ENCODE data around the gene MITF.

The MITF gene, protein sequence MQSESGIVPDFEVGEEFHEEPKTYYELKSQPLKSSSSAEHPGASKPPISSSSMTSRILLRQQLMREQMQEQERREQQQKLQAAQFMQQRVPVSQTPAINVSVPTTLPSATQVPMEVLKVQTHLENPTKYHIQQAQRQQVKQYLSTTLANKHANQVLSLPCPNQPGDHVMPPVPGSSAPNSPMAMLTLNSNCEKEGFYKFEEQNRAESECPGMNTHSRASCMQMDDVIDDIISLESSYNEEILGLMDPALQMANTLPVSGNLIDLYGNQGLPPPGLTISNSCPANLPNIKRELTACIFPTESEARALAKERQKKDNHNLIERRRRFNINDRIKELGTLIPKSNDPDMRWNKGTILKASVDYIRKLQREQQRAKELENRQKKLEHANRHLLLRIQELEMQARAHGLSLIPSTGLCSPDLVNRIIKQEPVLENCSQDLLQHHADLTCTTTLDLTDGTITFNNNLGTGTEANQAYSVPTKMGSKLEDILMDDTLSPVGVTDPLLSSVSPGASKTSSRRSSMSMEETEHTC

DNA sequence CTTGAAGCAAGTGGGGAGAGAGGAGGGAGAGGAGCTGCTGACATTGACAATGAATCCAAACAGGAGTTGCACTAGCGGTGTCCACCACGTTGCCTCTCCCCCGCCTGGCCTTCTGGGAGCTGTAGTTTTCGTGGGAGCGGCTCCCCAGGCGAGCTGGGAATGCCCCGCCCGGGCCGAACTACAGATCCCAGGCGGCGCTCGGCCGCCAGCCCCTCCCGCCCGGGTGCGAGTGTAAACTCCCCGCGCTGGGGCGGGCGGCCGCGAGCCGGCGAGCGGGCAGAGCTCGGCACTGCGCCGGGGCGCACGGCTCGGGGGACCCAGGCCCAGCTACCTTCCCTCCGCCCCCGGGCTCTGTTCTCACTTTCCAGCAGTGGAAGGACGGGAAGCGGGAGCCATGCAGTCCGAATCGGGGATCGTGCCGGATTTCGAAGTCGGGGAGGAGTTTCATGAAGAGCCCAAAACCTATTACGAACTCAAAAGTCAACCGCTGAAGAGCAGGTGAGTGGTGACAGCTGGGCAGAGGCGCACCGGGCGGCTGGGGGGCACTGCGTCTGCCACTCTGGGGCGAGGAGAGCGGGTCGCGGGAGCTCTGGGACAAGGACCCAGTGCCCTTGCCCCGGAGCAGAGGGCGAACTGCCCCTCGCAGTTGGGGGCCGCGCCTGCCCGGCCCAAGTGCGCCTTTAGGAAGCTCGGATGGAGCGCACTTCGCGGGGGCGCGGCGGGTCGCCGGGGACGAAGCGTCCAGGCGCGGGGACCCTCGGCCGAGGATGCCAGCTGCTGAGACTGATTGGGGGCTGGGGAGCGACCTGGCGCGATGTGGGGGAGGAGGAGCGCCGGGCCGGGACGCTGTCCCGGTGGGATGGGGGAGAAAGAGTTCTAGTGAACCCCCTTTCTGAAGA lies at the start of gene MITF:
MITF (plus strand) TSS at position 261 of the 899 bp plus-strand sequence; CDS start at position 395, 134 bp downstream.
- TF ChIP-seq, protein P1, sequence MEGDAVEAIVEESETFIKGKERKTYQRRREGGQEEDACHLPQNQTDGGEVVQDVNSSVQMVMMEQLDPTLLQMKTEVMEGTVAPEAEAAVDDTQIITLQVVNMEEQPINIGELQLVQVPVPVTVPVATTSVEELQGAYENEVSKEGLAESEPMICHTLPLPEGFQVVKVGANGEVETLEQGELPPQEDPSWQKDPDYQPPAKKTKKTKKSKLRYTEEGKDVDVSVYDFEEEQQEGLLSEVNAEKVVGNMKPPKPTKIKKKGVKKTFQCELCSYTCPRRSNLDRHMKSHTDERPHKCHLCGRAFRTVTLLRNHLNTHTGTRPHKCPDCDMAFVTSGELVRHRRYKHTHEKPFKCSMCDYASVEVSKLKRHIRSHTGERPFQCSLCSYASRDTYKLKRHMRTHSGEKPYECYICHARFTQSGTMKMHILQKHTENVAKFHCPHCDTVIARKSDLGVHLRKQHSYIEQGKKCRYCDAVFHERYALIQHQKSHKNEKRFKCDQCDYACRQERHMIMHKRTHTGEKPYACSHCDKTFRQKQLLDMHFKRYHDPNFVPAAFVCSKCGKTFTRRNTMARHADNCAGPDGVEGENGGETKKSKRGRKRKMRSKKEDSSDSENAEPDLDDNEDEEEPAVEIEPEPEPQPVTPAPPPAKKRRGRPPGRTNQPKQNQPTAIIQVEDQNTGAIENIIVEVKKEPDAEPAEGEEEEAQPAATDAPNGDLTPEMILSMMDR (IDR thresholded peaks at IDR 0.05), result no peak
- no peak for TF ChIP-seq ZFX (IDR thresholded peaks at IDR 0.05; ENCODE audit: borderline replicate concordance)
- peak within 1 kb of the TSS; percentile 52 for H3K27ac ChIP-seq

DNA sequence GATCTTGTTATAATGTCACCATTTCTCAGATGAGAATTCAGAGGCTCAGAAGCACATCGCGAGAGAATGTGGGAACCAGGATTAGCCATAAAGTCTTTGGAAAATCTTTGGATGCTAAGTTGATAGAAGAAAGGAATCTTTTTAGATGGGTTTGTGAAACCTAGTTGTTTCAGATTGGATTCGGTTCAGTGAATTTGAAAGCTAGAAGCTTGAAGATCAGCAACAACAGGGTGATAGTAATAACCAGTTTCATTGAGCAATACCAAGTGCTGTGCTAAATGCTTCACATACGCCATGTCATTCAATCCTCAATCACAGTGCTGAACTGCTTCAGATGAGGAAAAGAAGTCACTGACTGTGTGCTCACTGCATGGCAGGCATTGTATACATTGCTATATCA lies 47.4 kb upstream of the MITF start:
- TF ChIP-seq ZFX (IDR thresholded peaks at IDR 0.05; ENCODE audit: borderline replicate concordance), result no peak
- TF ChIP-seq, protein P1 (IDR thresholded peaks at IDR 0.05), result no peak
- H3K27ac ChIP-seq, result no peak overlapping the region

DNA sequence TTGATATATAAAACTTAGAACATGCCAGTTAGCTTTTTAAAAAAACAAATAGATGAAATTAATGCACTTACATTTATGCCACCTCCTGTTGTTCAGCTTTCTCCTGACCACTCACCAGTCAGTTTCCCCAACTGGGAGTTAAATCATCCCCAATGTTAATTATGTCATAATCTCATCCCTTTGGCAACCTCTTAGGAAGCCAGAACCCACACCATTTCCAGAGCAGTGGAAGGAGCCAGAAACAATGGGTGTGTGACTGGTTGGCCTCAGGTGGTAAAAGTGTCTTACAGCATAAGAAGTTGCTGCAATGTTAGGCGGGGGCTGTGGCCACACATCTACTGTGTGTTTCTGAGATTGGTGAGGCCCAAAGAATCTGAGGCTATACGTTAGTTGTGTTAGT lies 46.5 kb upstream of the MITF start:
- TF ChIP-seq, protein P1 (IDR thresholded peaks at IDR 0.05), result no peak

DNA sequence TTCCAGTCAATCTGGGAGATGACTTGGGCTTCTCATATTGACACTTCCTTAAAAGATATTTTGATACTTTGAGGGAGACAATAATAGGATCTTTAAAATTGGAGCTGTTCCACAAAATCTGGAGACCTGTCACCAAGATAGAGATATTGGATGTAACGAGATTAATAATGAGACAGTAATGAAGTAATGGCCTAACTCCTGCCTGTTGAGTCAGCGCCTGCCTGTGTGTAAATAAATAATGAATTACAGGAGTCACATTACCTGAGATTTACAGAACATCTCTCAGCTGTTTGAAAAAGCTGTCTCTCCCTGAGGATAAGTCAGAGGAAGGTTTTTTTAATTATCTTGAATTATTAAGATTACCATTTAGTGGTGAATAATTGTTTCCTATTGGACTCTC lies 43.8 kb upstream of the MITF start:
- TF ChIP-seq ZFX (IDR thresholded peaks at IDR 0.05; ENCODE audit: borderline replicate concordance), result no peak
- TF ChIP-seq, protein P1 (IDR thresholded peaks at IDR 0.05), result no peak
- no peak overlapping the region for H3K27ac ChIP-seq

More for the DNA sequence above, 46.5 kb upstream of the MITF start:
- no peak overlapping the region for H3K27ac ChIP-seq

DNA sequence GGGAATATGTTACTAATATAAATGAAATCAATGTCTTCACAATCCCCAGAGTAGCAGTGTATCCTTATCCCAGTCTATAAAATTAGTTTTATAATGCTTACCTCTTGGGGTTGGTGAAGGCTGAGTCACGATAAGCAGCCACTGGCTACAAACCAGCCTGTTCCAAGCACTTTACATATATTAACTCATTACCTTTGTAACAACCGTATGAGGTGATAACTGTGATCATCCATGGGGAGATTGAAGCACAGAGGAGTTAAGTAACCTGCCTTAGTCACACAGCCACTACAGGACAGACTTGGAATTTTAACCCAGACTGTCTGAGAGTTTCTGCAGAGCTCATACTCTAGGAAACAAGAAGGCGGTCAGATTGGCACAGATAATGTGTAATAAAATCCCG lies 43.3 kb upstream of the MITF start:
- no peak for TF ChIP-seq ZFX (IDR thresholded peaks at IDR 0.05; ENCODE audit: borderline replicate concordance)
- TF ChIP-seq, protein P1 (IDR thresholded peaks at IDR 0.05), result no peak
- no peak overlapping the region for H3K27ac ChIP-seq

DNA sequence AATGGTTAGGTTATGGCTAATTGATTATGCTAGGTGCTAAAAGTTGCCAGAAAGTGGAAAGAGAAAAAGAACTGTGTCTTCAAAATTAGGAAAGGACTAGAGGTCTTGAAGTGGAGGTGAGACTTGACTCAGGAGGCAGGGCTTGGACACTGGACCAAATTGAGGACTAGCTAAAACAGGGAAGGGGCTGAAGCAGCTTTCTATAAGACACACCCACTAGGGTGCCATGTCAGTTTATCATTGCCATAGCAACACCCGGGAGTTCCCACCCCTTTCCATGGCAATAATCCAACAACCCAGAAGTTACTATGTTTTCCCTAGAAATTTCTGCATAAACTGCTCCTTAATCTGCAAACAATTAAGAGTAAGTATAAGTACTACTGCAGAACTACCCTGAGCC lies 42.9 kb upstream of the MITF start:
- no peak overlapping the region for H3K27ac ChIP-seq
- TF ChIP-seq ZFX (IDR thresholded peaks at IDR 0.05; ENCODE audit: borderline replicate concordance), result no peak
- TF ChIP-seq, protein P1 (IDR thresholded peaks at IDR 0.05), result no peak
